HepG2 (cell line): ENCODE measurements around the gene LEMD2. TPM values are rescaled to one million over a fixed set of nuclear protein-coding genes. Genes with fewer than 3 reads are reported as not detected.

ENCODE experiments used
- ATAC-seq: fragments of 200-7000 bp; cut with Tn5 transposase; 3 replicates; pipeline ENCODE4 v1.9.1; 2020; ENCODE audit warnings: mild to moderate bottlenecking, moderate library complexity
- BruUV-seq: library from RNA; stranded (reverse); fragments of 400-500 nt; replicated peaks from 2 replicates; lab custom pipeline; 2021; lab: Mats Ljungman, UMichigan
- CTCF ChIA-PET: fragments of 300-600 bp; formaldehyde crosslinking; extraction: SDS; loops from one replicate; lab custom pipeline; 2021; ENCODE audit warnings: low total read pairs, inconsistent platforms, low intra/inter-chr PET ratio; lab: Yijun Ruan, JAX
- POLR2A ChIA-PET: fragments of 350-600 bp; sonication (Branson Sonifier 250); formaldehyde crosslinking; loops from one replicate; lab custom pipeline; 2020; ENCODE audit warnings: antibody characterized with exemption, inconsistent platforms; lab: Yijun Ruan, JAX
- DNase-seq: peaks from one replicate; pipeline ENCODE4 v3.0.0-alpha.2; 2015; ENCODE audit warnings: low spot score
- FAIRE-seq: peaks from 3 replicates; lab custom pipeline; 2011; peaks lifted over from hg19 to GRCh38; lab: Jason Lieb, UNC
- H2AFZ ChIP-seq: one replicate; pipeline ENCODE4 v1.6.1; 2011; ENCODE audit warnings: low read length, inconsistent platforms
- H3K27ac ChIP-seq: fragments of 300-600 bp; 3 replicates; pipeline ENCODE4 v1.8.0; 2011; ENCODE audit warnings: mixed run types, mild to moderate bottlenecking, mixed read lengths, low read length, inconsistent platforms; ENCODE audit not compliant: insufficient read depth; ENCODE audit errors: extremely low read length
- H3K27me3 ChIP-seq, 2 experiments: fragments of 200-600 bp in 1 of 2; 2 replicates in 1 of 2; 3 replicates in 1 of 2; pipeline versions ENCODE4 v1.6.0 to v1.8.0; 2011; ENCODE audit warnings: low read length in 2 of 2, mild to moderate bottlenecking in 2 of 2, moderate library complexity in 2 of 2, inconsistent platforms in 1 of 2; ENCODE audit not compliant: insufficient read depth in 2 of 2, control insufficient read depth in 1 of 2
- H3K36me3 ChIP-seq, 2 experiments: fragments of 200-600 bp in 1 of 2; replicated peaks in 1 of 2; 2 replicates in 1 of 2; 3 replicates in 1 of 2; pipeline versions ENCODE4 v1.5.1 to v1.8.0; 2011; ENCODE audit warnings: low read length in 2 of 2, inconsistent platforms in 1 of 2; ENCODE audit not compliant: insufficient read depth in 2 of 2, control insufficient read depth in 1 of 2
- H3K4me1 ChIP-seq: 2 replicates; pipeline ENCODE4 v1.5.1; 2012; ENCODE audit warnings: low read length, inconsistent platforms; ENCODE audit not compliant: insufficient read depth
- H3K4me2 ChIP-seq: 2 replicates; pipeline ENCODE4 v1.6.0; 2011; ENCODE audit warnings: low read depth, low read length, inconsistent platforms
- H3K4me3 ChIP-seq, 3 experiments: fragments of 200-600 bp in 1 of 3; sonication (generic), shearing (Covaris generic) in 1 of 3; replicated peaks in 1 of 3; 2 replicates each; pipeline ENCODE4 v1.5.1; 2011 to 2016; ENCODE audit warnings: low read length in 3 of 3, inconsistent platforms in 2 of 3, low read depth in 2 of 3, mild to moderate bottlenecking in 2 of 3, control low read depth in 1 of 3, mixed read lengths in 1 of 3; ENCODE audit not compliant: insufficient read depth in 1 of 3
- H3K79me2 ChIP-seq: one replicate; pipeline ENCODE4 v1.6.1; 2011; ENCODE audit warnings: low read length, inconsistent platforms; ENCODE audit not compliant: insufficient read depth
- H3K9ac ChIP-seq: 2 replicates; pipeline ENCODE4 v1.6.0; 2011; ENCODE audit warnings: mild to moderate bottlenecking, low read depth, low read length, inconsistent platforms; ENCODE audit not compliant: insufficient read depth
- H3K9me3 ChIP-seq: 2 replicates; pipeline ENCODE4 v1.5.1; 2012; ENCODE audit warnings: mild to moderate bottlenecking, low read length
- H4K20me1 ChIP-seq: 2 replicates; pipeline ENCODE4 v1.6.0; 2011; ENCODE audit warnings: inconsistent platforms, mild to moderate bottlenecking, low read length, moderate library complexity; ENCODE audit not compliant: insufficient read depth
- ELF1 ChIP-seq: sonication (generic); formaldehyde crosslinking; IDR thresholded peaks from 2 replicates; pipeline ENCODE4 v1.4.0; 2020; ENCODE audit warnings: missing genetic modification reagents
- JDP2 ChIP-seq: sonication (generic); formaldehyde crosslinking; IDR thresholded peaks from 2 replicates; pipeline ENCODE4 v1.8.1; 2022; ENCODE audit warnings: missing genetic modification reagents, borderline replicate concordance
- SP1 ChIP-seq, 2 experiments: fragments of 450-650 bp in 1 of 2; sonication (generic) in 1 of 2; formaldehyde crosslinking in 1 of 2; IDR thresholded peaks; 2 replicates each; pipeline versions ENCODE4 v1.4.0 to v1.6.1; 2016 to 2020; ENCODE audit warnings: missing genetic modification reagents in 1 of 2
- ZNF329 ChIP-seq: sonication (generic); formaldehyde crosslinking; IDR thresholded peaks from 2 replicates; pipeline ENCODE4 v1.9.0; 2021; ENCODE audit warnings: low read depth, mild to moderate bottlenecking, missing genetic modification reagents
- ZNF567 ChIP-seq: sonication (generic); formaldehyde crosslinking; IDR thresholded peaks from 2 replicates; pipeline ENCODE4 v1.8.1; 2023; ENCODE audit warnings: mild to moderate bottlenecking, missing genetic modification reagents, borderline replicate concordance
- whole genome bisulfite sequencing: methylation state at CpG from one replicate; pipeline ENCODE4 v1.1.6; 2017; ENCODE audit warnings: low lambda C conversion rate; 5-methylcytosine and 5-hydroxymethylcytosine counted together
- in situ Hi-C: cut with HindIII; loops from 2 replicates; pipeline ENCODE4 v1.10.0; 2017; ENCODE audit warnings: low pct_unique_long_range_greater_than_20kb; ENCODE audit not compliant: extremely low pct_ligation_motif_present
- intact Hi-C: fragments of 100-400 bp; cut with micrococcal nuclease; formaldehyde crosslinking; loops from one replicate; pipeline ENCODE4 v1.10.0; 2022; ENCODE audit not compliant: unreplicated experiment
- polyA plus RNA-seq, 8 experiments: library from polyadenylated mRNA; depleted of rRNA in 3 of 8; stranded (reverse) in 7 of 8; unstranded in 1 of 8; fragments of >200 nt; fragmentation: Illumina TruSeq in 4 of 8; extraction: Trizol in 4 of 8; gene quantifications; 2 replicates each; pipeline versions ENCODE4 v1.2.1 to v1.2.3, GENCODE V29; 2011 to 2016; ENCODE audit warnings: low read depth in 4 of 8, missing spikeins in 1 of 8, mixed read lengths in 1 of 8; ENCODE audit not compliant: insufficient read depth in 1 of 8
- total RNA-seq, 5 experiments: library from RNA; depleted of rRNA; stranded (reverse); fragments of >200 nt; fragmentation: Illumina TruSeq; extraction: Trizol; gene quantifications; 2 replicates each; pipeline ENCODE4 v1.2.3, GENCODE V29; 2016; ENCODE audit warnings: low read depth in 1 of 5
- TF ChIP-seq, protein P1 (sequence below): IDR thresholded peaks from 2 replicates; pipeline ENCODE4 v1.6.1; 2018; ENCODE audit warnings: missing genetic modification reagents, mild to moderate bottlenecking, missing compliant biosample characterization
- TF ChIP-seq, protein P2 (sequence below): sonication (generic); formaldehyde crosslinking; IDR thresholded peaks from 2 replicates; pipeline ENCODE4 v1.8.0; 2023; ENCODE audit warnings: mild to moderate bottlenecking, missing genetic modification reagents

Gene LEMD2
- total and polyA plus RNA-seq, 2 of the 13 experiments (the other 11 are each of a cell fraction or from before 2014, with no cell fraction given): 45.2 to 62.9 TPM

DNA sequence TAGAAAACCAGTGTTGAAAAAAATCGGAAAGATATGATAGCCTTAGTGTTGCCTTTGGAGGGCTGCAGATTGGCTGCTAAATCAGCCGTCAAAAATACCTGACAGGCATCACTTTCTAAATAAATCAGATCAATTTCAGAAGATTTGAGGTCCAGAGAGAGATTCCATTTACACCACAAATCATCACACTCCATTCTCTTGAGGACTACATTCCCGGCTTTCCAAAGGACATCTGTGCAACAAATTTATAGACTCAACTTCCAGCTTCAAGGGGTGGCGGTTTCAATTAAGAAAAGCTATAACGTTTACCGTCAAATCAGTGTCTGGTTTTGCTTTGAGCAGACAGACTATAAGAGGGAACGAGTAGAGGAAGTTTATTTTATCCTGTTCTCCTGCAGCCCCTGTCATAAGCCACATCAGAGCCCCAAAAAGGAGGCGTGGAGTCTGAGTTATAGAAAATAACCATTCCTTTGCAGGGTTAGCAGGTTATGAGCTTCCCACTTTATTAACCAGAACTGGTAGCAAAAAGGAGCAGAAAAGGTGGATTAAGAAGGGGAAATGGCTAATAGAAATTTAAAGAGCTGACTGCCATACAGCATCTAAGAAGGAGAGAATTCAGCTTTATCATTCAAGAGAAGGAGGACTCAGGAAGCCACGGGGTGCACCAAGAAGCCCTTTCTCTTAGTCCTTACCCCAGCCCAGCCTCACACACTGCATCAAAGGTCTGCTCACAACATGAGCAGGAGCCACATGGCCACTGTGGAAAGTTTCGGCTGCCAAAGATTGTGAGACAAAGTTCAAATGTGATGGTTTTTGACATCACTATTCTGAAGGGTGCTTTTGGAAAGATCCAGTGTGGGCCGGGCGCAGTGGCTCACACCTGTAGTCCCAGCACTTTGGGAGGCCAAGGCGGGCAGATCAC lies 64.6 kb downstream of the LEMD2 start (continued):
- no peak for TF ChIP-seq JDP2 (CRISPR knock-in tag)
- no peak for TF ChIP-seq ELF1 (CRISPR knock-in tag)
- TF ChIP-seq ZNF567 (CRISPR knock-in tag): no peak
- TF ChIP-seq, protein P1, sequence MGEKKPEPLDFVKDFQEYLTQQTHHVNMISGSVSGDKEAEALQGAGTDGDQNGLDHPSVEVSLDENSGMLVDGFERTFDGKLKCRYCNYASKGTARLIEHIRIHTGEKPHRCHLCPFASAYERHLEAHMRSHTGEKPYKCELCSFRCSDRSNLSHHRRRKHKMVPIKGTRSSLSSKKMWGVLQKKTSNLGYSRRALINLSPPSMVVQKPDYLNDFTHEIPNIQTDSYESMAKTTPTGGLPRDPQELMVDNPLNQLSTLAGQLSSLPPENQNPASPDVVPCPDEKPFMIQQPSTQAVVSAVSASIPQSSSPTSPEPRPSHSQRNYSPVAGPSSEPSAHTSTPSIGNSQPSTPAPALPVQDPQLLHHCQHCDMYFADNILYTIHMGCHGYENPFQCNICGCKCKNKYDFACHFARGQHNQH: no peak
- no peak for TF ChIP-seq SP1 (IDR thresholded peaks at IDR 0.05)
- TF ChIP-seq SP1 (CRISPR knock-in tag; IDR thresholded peaks at IDR 0.05): no peak
- TF ChIP-seq ZNF329 (CRISPR knock-in tag): no peak

DNA sequence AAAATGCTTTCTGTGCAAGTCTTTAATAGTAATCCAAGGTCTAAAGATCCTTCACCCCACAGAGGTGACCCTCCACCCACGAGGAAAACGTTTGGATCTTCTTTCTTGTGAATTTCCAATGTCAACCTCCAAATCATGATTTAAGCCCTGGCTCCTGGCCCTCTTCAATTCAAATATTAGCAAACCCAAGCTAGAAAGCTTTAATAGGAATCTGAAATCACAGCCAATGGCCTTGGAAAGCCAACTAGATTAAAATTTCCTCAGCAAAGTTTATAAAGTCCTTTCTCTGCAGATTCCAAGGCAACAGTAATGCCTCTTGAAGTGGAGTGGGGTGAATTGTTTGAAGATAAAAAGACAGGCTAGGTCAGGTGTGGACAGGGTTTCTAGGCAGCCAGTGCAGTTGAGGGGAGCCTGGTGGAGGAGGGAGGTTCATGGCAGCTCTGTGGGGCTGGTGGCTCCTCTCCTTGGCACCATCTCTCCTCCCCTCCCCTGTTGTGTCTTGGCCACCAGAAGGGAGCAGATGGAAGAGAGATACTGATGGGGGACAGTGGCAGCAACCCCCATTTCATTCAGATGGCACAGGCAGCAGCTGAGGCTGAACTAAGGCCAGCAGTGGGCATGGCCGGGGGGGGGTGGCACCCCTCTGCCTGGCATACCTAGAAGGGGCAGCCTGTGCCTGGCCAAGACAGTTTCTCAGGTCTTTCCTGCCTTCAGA lies 65.4 kb downstream of the LEMD2 start:
- FAIRE-seq (no peak), ATAC-seq (no peak), DNase-seq (no peak)
- Histone ChIP-seq H3K27ac (no peak overlapping the region), H3K4me1 (no peaks in the 10 kb centered on the region), H3K9ac (no peak overlapping the region), H3K9me3 (no peaks in the 10 kb centered on the region), H3K4me2 (no peak overlapping the region), H3K27me3 (peaks cover 0 to 6% of the 10 kb centered on the region in 2 experiments; a peak in 1 of 5 replicates), H3K36me3 (no peaks in the 10 kb centered on the region), H3K79me2 (no peaks in the 10 kb centered on the region), H3K4me3 (no peak overlapping the region), H2AFZ (no peak overlapping the region), H4K20me1 (no peaks in the 10 kb centered on the region)
- BruUV-seq: no TSS peak
- TF ChIP-seq, protein P2, sequence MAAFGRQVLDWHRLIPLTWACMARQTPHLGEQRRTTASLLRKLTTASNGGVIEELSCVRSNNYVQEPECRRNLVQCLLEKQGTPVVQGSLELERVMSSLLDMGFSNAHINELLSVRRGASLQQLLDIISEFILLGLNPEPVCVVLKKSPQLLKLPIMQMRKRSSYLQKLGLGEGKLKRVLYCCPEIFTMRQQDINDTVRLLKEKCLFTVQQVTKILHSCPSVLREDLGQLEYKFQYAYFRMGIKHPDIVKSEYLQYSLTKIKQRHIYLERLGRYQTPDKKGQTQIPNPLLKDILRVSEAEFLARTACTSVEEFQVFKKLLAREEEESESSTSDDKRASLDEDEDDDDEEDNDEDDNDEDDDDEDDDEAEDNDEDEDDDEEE (CRISPR knock-in tag): no peak
- ChIA-PET CTCF (no interaction called here), POLR2A (interaction anchor here (1.8 kb wide), 1 partner anchor 12 kb away, joined by 9 read pairs; the partner anchor contains the start of gene UQCC2)
- 30% methylated on average over 3 of the region's 3 CpGs for WGBS
- in situ Hi-C loops (no loop called here), intact Hi-C loops (no loop called here)
